Transverse colon (tissue), 4 donors: ENCODE measurements around the gene TANK. TPM values are rescaled to one million over a fixed set of nuclear protein-coding genes. Genes with fewer than 3 reads are reported as not detected.

Experiments
- DNase-seq: peaks from one replicate; pipeline ENCODE4 v3.0.0-alpha.2; 2019
- H3K27ac ChIP-seq, 4 donors: fragments of 200-600 bp; sonication (generic); 2 replicates each; pipeline ENCODE4 v1.5.1; 2016 to 2018; ENCODE audit warnings: inconsistent platforms in 4 of 4
- H3K27me3 ChIP-seq: fragments of 200-600 bp; sonication (generic); 2 replicates; pipeline ENCODE4 v1.5.1; 2017; ENCODE audit warnings: inconsistent platforms
- H3K36me3 ChIP-seq, 4 donors: fragments of 200-600 bp; sonication (generic); 2 replicates each; pipeline ENCODE4 v1.5.1; 2017 to 2019; ENCODE audit warnings: inconsistent platforms in 4 of 4
- H3K4me1 ChIP-seq, 4 donors: fragments of 200-600 bp; sonication (generic); 2 replicates each; pipeline ENCODE4 v1.5.1; 2017 to 2020; ENCODE audit warnings: inconsistent platforms in 4 of 4
- H3K4me3 ChIP-seq, 4 donors: fragments of 200-600 bp; sonication (generic); 1 replicate in 1 of 4; 2 replicates in 3 of 4; pipeline versions ENCODE4 v1.5.1 to v1.6.1; 2017 to 2019; ENCODE audit warnings: inconsistent platforms in 4 of 4
- H3K9me3 ChIP-seq, 2 donors: fragments of 200-600 bp; sonication (generic); 2 replicates each; pipeline ENCODE4 v1.5.1; 2017 to 2019; ENCODE audit warnings: inconsistent platforms in 2 of 2
- EP300 ChIP-seq: sonication (generic); formaldehyde crosslinking; IDR thresholded peaks from one replicate; pipeline ENCODE4 v1.6.1; 2017; ENCODE audit warnings: antibody characterized with exemption, low read depth
- POLR2A ChIP-seq: fragments of 450-650 bp; IDR thresholded peaks from one replicate; pipeline ENCODE4 v1.6.1; 2016; ENCODE audit warnings: antibody characterized with exemption, mild to moderate bottlenecking, moderate library complexity
- POLR2AphosphoS5 ChIP-seq, 3 donors: sonication (generic); formaldehyde crosslinking; IDR thresholded peaks; one replicate each; pipeline ENCODE4 v1.6.1; 2016; ENCODE audit warnings: antibody characterized with exemption in 3 of 3
- WGBS, 2 donors: methylation state at CpG; one replicate each; pipeline ENCODE4 v1.1.5; 2018; ENCODE audit warnings: low coverage in 1 of 2; 5-methylcytosine and 5-hydroxymethylcytosine counted together
- in situ Hi-C, 4 donors: fragments of 200-750 bp; cut with MboI; loops; one replicate each; pipeline versions ENCODE4 v1.15.0 to v1.15.1; 2017; ENCODE audit warnings: low sequenced_read_pairs in 3 of 4, low pct_ligation_motif_present in 1 of 4, low pct_unique_long_range_greater_than_20kb in 1 of 4
- intact Hi-C: fragments of 100-400 bp; cut with DNase I; formaldehyde crosslinking; loops from one replicate; pipeline ENCODE4 v1.15.1; 2023; ENCODE audit warnings: low total_unique reads
- total RNA-seq, 4 donors: library from RNA; depleted of rRNA; stranded (reverse); fragments of >200 nt; gene quantifications; one replicate each; pipeline ENCODE4 v1.1.0, GENCODE V29; 2016
- TF ChIP-seq, protein P1 (sequence below), 5 experiments: fragments of 200-600 bp in 3 of 5; fragments of 450-650 bp in 2 of 5; sonication (generic) in 3 of 5; IDR thresholded peaks; 1 replicate in 2 of 5; 2 replicates in 3 of 5; pipeline ENCODE4 v1.5.1; 2016 to 2017; ENCODE audit warnings: antibody characterized with exemption in 5 of 5, inconsistent platforms in 3 of 5, mild to moderate bottlenecking in 2 of 5, moderate library complexity in 1 of 5

The TANK gene
- total RNA-seq, 4 donors from 2014 or later = 35.0 to 107 (median 58.0) TPM

DNA sequence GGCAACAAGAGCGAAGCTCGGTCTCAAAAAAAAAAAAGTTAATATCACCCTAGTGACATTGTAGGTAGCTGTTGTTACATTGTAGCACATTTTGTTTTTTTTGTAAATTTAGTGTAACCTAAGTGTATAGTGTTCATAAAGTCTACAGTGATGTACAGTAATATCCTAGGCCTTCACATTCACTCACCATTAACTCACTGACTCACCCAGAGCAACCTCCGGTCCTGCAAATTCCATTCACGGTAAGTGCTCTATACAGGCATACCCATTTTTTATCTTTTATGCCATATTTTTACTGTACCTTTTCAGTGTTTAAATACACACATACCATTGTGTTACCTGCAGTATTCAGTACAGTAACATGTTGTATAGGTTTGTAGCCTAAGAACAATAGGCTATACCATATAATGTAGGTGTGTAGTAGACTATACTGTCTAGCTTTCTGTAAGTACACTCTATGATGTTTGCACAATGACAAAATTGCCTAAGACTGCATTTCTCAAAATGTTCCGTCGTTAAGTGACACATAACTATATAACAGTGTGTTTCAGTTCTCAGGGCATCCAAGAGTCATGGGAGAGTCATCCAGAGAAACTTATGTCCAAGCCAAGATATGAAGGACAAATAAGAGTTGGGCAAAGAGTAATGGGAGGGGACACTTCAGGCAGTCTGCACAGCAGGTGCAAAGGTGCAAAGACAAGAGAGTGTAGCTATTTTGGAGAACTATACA, 68.4 kb downstream of the TANK start:
- Histone ChIP-seq H3K9me3 (no peaks in the 10 kb centered on the region), H3K27me3 (no peaks in the 10 kb centered on the region), H3K36me3 (peaks cover 0 to 35% (median 7%) of the 10 kb centered on the region in 4 donors), H3K4me3 (no peak overlapping the region), H3K4me1 (no peaks in the 10 kb centered on the region), H3K27ac (no peak overlapping the region)
- no peak for DNase-seq
- intact Hi-C loops = no loop called here
- TF ChIP-seq POLR2A (no peak), EP300 (no peak), POLR2AphosphoS5 (IDR thresholded peaks at IDR 0.05) (no peak)
- TF ChIP-seq, protein P1, sequence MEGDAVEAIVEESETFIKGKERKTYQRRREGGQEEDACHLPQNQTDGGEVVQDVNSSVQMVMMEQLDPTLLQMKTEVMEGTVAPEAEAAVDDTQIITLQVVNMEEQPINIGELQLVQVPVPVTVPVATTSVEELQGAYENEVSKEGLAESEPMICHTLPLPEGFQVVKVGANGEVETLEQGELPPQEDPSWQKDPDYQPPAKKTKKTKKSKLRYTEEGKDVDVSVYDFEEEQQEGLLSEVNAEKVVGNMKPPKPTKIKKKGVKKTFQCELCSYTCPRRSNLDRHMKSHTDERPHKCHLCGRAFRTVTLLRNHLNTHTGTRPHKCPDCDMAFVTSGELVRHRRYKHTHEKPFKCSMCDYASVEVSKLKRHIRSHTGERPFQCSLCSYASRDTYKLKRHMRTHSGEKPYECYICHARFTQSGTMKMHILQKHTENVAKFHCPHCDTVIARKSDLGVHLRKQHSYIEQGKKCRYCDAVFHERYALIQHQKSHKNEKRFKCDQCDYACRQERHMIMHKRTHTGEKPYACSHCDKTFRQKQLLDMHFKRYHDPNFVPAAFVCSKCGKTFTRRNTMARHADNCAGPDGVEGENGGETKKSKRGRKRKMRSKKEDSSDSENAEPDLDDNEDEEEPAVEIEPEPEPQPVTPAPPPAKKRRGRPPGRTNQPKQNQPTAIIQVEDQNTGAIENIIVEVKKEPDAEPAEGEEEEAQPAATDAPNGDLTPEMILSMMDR (IDR thresholded peaks at IDR 0.05) = no peak
- WGBS, 2 donors = 73 to 85% methylated on average over 4 to 6 of the region's 6 CpGs
- in situ Hi-C loops = loop anchor here in 2 of 4 donors (10.0 kb wide), 1 partner anchor 46 kb away; no protein-coding TSS in a partner anchor

DNA sequence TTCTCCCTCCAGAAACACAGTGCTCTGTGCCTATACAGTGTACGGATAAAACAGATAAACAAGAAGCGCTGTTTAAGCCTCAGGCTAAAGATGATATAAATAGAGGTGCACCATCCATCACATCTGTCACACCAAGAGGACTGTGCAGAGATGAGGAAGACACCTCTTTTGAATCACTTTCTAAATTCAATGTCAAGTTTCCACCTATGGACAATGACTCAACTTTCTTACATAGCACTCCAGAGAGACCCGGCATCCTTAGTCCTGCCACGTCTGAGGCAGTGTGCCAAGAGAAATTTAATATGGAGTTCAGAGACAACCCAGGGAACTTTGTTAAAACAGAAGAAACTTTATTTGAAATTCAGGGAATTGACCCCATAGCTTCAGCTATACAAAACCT, 70.7 kb downstream of the TANK start:
- no peak overlapping the region for H3K27ac ChIP-seq
- H3K9me3 ChIP-seq = no peaks in the 10 kb centered on the region
- intact Hi-C loops (no loop called here), in situ Hi-C loops (no loop called here)
- H3K4me1 ChIP-seq = no peaks in the 10 kb centered on the region
- DNase-seq = no peak
- H3K27me3 ChIP-seq = no peaks in the 10 kb centered on the region
- H3K4me3 ChIP-seq = no peak overlapping the region
- TF ChIP-seq EP300 = no peak
- TF ChIP-seq, protein P1 (IDR thresholded peaks at IDR 0.05) = no peak
- no peak for TF ChIP-seq POLR2AphosphoS5 (IDR thresholded peaks at IDR 0.05)
- no peak for TF ChIP-seq POLR2A
- peaks cover 0 to 25% (median 7%) of the 10 kb centered on the region in 4 donors for H3K36me3 ChIP-seq
- 79 to 85% methylated on average over 4 of the region's 4 CpGs for WGBS, 2 donors

DNA sequence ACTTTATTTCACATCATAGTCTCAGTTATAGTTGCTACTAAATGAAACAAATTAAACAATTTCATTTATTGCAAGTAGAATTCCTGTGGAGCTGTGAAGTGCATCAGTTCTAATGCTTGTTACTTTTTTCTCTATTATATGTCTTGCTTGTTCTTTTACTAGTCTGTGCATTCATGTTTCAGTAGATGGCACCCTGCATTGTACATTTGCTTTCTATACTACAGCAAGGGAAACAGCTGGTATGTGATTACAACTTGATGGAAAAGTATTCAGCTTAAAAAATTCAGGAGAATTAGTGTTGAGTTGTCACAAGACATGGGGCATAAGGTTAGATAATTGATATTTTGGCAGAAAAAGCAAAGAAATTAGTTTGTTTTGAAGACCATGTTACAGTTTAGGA, 72.3 kb downstream of the TANK start:
- no peak for DNase-seq
- Histone ChIP-seq H3K4me3 (no peak overlapping the region), H3K4me1 (peaks cover 3 to 7% (median 6%) of the 10 kb centered on the region in 4 donors), H3K9me3 (no peaks in the 10 kb centered on the region), H3K27me3 (no peaks in the 10 kb centered on the region), H3K27ac (no peak overlapping the region), H3K36me3 (peaks cover 0 to 20% (median 6%) of the 10 kb centered on the region in 4 donors)
- in situ Hi-C loops = no loop called here
- TF ChIP-seq EP300 (no peak), POLR2AphosphoS5 (IDR thresholded peaks at IDR 0.05) (no peak), POLR2A (no peak)
- TF ChIP-seq, protein P1 (IDR thresholded peaks at IDR 0.05) = no peak
- intact Hi-C loops = no loop called here

DNA sequence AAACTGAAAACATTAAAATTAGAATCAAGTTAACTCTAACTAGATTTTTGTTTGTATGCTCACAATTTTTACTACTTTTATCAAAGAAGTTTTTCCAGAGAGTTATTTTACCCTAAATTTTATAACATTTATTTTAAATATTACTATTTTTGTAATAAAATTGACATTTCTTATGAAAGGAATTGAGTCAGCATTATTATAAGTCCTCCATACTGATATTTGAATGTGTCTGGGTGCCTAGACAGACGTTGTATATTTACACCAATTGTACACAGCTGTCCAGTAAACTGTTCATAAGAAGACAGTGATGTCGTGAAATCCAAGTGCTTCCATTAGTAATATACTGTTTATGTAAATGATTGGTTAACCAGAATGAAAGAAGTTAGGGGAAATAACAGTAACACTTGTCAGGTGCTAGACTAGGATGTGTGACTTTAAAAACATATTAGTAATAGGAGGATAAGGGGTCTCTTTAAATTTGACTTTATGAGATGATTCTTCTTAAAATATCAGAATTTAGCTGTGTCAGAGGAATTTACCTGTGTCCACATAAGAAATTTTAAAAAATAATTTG, 73.7 kb downstream of the TANK start:
- Histone ChIP-seq H3K27me3 (no peaks in the 10 kb centered on the region), H3K36me3 (peaks cover 0 to 20% (median 3%) of the 10 kb centered on the region in 4 donors), H3K9me3 (no peaks in the 10 kb centered on the region), H3K27ac (no peak overlapping the region), H3K4me1 (peaks cover 3 to 18% (median 8%) of the 10 kb centered on the region in 4 donors), H3K4me3 (no peak overlapping the region)
- DNase-seq = no peak
- intact Hi-C loops (no loop called here), in situ Hi-C loops (no loop called here)
- WGBS, 2 donors = 55 to 63% methylated on average over 2 of the region's 2 CpGs
- no peak for TF ChIP-seq POLR2A
- TF ChIP-seq, protein P1 (IDR thresholded peaks at IDR 0.05) = no peak
